Measurements from ENCODE around the gene AP3D1. TPM values are rescaled to one million over a fixed set of nuclear protein-coding genes. Genes with fewer than 3 reads are reported as not detected.

The AP3D1 gene
- total RNA-seq, 2 donors from 2014 or later = 105 to 137 TPM

DNA sequence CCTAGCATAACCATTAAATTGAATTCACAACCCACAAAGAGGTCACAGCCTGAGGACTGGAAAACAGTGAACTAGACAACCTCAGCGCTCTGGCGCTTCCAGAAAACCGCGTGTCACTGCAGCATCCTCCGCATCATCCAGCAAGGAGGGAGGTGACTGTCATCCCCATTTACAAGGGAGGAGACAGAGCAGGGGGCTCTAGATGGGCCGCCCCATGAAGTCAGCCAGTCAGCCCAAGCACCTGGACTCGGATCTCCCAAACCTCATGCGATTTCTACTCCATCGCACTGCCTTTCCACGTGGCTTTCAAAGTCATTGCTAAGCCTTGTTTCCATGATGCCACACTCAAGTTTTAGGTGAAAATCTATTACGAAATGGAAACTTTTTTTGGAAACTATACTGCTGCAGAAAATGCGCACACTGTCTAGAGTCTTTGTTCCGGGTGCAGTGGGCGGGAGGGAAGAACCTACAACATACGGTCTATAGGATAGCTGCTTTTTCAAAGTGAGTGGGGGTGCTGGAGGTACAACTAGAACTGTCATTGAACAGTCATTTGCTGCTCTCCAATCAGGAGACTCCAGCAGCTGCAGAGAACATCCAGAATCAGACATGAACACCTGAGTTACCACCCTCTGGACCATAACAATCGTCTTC, 2.8 kb downstream of the AP3D1 start:
- Histone ChIP-seq H3K27me3 (no peaks in the 10 kb centered on the region), H3K4me1 (peaks cover 12% of the 10 kb centered on the region), H3K9me3 (no peaks in the 10 kb centered on the region), H3K36me3 (no peaks in the 10 kb centered on the region), H3K4me3 (no peak overlapping the region), H3K27ac (no peak overlapping the region), H3K9ac (ENCODE audit: low read depth in 2 of 2, low read length in 2 of 2) (no peak overlapping the region)
- no peak for DNase-seq
- TF ChIP-seq, protein P1, sequence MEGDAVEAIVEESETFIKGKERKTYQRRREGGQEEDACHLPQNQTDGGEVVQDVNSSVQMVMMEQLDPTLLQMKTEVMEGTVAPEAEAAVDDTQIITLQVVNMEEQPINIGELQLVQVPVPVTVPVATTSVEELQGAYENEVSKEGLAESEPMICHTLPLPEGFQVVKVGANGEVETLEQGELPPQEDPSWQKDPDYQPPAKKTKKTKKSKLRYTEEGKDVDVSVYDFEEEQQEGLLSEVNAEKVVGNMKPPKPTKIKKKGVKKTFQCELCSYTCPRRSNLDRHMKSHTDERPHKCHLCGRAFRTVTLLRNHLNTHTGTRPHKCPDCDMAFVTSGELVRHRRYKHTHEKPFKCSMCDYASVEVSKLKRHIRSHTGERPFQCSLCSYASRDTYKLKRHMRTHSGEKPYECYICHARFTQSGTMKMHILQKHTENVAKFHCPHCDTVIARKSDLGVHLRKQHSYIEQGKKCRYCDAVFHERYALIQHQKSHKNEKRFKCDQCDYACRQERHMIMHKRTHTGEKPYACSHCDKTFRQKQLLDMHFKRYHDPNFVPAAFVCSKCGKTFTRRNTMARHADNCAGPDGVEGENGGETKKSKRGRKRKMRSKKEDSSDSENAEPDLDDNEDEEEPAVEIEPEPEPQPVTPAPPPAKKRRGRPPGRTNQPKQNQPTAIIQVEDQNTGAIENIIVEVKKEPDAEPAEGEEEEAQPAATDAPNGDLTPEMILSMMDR (IDR thresholded peaks at IDR 0.05) = no peak
- intact Hi-C loops (cut with DNase I) = loop anchor here (5.0 kb wide), 1 partner anchor 46 kb away; no protein-coding TSS in a partner anchor

DNA sequence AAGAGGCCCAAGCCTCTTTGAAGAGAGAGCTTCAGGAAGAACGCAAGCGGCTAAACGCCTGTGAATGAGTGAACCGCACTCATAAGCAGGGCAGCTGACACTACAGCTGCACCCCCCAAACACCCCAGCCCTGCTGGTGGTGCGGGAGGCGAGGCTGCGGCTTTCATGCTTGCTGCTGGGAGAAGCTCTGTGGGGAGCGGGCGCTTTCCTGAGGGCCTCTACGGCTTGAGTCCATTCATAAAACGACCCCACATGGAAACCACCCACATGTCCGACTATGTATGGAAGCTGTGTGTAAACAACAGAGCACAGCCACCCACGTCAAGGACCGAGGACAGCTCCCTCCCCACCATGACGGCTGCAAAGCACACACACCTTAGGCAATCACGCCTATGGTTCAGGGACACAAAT, 5.5 kb downstream of the AP3D1 start:
- H3K36me3 ChIP-seq = no peaks in the 10 kb centered on the region
- DNase-seq = no peak
- no peaks in the 10 kb centered on the region for H3K9me3 ChIP-seq
- no peak overlapping the region for H3K4me3 ChIP-seq
- TF ChIP-seq, protein P1 (IDR thresholded peaks at IDR 0.05) = no peak
- H3K27me3 ChIP-seq = no peaks in the 10 kb centered on the region
- intact Hi-C loops (cut with DNase I) = loop anchor here (5.0 kb wide), 1 partner anchor 44 kb away; no protein-coding TSS in a partner anchor
- H3K27ac ChIP-seq = no peak overlapping the region
- no peak overlapping the region for H3K9ac ChIP-seq (ENCODE audit: low read depth in 2 of 2, low read length in 2 of 2)
- H3K4me1 ChIP-seq = peaks cover 9% of the 10 kb centered on the region

DNA sequence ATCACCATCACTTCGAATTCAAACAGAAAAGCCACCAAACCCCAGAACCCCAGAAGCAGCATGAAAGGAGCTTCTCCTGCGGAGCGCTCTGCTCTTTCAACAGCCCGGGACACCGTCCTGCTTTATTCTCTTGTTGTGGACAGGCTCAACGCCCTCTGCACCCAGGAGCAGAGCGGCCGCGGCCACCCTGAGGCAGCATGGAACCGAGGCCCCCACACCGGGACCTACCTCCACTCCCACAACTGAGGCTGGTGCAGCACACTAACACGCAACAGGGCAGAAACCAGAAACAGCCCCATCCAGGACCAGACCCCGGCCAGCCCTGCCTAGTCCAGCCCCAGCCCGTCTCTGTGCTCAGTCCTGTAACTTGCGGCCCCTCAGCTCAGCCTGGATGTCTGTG, 7.2 kb downstream of the AP3D1 start:
- no peak overlapping the region for H3K9ac ChIP-seq (ENCODE audit: low read depth in 2 of 2, low read length in 2 of 2)
- DNase-seq = no peak
- H3K9me3 ChIP-seq = no peaks in the 10 kb centered on the region
- TF ChIP-seq, protein P1 (IDR thresholded peaks at IDR 0.05) = no peak
- no peaks in the 10 kb centered on the region for H3K27me3 ChIP-seq
- no peaks in the 10 kb centered on the region for H3K36me3 ChIP-seq
- no peak overlapping the region for H3K4me3 ChIP-seq
- H3K27ac ChIP-seq = no peak overlapping the region
- H3K4me1 ChIP-seq = peaks cover under 1% of the 10 kb centered on the region
- intact Hi-C loops (cut with DNase I) = no loop called here

DNA sequence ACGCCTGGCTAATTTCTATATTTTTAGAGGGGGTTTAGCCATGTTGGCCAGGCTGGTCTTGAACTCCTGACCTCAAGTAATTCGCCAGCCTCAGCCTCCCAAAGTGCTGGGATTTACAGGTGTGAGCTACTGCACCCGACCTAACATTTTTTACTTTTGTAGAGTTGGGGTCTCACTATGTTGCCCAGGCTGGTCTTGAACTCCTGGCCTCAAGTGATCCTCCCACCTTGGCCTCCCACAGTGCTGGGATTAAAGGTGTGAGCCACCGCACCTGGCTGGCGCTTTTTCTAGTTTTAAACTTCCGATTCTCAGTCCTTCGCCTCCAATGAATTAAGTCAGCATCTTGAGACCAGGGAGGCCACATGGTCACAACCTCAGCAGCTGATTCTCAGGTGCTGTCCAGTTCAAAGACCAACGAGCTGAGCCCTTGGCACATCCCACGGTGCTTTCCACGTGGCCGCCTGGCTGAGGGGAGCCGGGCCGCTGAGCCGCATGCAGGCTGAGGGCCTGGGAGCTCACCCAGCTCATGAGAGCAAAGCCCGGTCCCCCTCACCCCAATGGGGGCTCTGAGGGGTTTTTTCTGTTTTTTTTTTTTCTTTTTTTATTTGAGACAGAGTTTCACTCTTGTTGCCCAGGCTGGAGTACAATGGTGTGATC, 9.1 kb downstream of the AP3D1 start:
- Histone ChIP-seq H3K9ac (ENCODE audit: low read depth in 2 of 2, low read length in 2 of 2) (no peak overlapping the region), H3K36me3 (peaks cover 10% of the 10 kb centered on the region), H3K4me3 (no peak overlapping the region), H3K9me3 (no peaks in the 10 kb centered on the region), H3K4me1 (no peaks in the 10 kb centered on the region), H3K27me3 (no peaks in the 10 kb centered on the region), H3K27ac (no peak overlapping the region)
- intact Hi-C loops (cut with DNase I) = no loop called here
- no peak for DNase-seq
- TF ChIP-seq, protein P1 (IDR thresholded peaks at IDR 0.05) = no peak

DNA sequence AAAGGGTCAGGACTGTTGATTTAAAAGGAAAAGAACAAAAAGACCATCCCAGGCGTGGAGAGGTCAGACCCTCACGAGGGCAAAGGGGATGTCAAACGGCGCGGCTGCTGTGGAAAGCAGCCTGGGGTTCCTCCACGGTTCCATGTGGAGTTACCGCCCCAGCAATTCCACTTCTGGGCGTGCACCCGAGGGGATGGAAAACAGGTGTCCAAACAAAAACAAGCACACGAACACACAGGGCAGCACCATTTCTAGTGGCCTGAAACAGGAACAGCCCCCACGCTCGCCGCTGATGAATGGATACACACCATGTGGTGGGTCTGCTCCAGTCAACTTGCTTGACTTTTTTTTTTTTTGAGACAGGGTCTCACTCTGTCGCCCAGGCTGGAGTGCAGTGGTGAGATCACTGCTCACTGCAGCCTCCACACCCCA, 11.2 kb downstream of the AP3D1 start:
- Histone ChIP-seq H3K4me1 (no peaks in the 10 kb centered on the region), H3K9me3 (no peaks in the 10 kb centered on the region), H3K27ac (no peak overlapping the region), H3K36me3 (peaks cover 10% of the 10 kb centered on the region), H3K4me3 (no peak overlapping the region), H3K27me3 (no peaks in the 10 kb centered on the region), H3K9ac (ENCODE audit: low read depth in 2 of 2, low read length in 2 of 2) (no peak overlapping the region)
- TF ChIP-seq, protein P1 (IDR thresholded peaks at IDR 0.05) = no peak
- no peak for DNase-seq
- intact Hi-C loops (cut with DNase I) = no loop called here

Measured in colonic mucosa (tissue), 4 donors.